ENCODE measurements around the gene TFAP2A.

TFAP2A gene

GRCh38 chr6:10382728-10383330, 32.0 kb downstream of the TFAP2A start:
- no peak for DNase-seq (ENCODE audit: low spot score)

GRCh38 chr6:10382322-10382721, 32.6 kb downstream of the TFAP2A start:
- no peak for DNase-seq (ENCODE audit: low spot score)

DNA sequence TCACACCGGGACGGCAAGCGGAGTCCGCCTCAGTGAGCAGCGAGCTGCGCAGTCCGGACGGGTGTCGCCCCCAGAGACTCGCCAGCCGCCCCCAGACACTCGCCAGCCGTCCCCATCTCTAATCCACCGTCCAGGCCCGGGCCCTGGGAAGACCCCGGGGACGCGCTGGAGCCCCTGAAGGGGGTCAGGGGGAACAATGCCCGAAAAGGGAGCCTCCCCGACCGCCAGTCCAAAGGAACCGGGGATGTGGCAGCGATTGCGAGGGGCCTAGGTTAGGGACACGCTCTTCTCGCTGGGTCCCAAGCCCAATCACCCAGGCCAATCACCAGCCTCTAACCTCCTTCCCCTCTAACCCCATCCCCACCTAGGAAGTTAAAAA, 33.1 kb downstream of the TFAP2A start:
- DNase-seq (ENCODE audit: low spot score) = no peak

GRCh38 chr6:10381133-10381829, 33.6 kb downstream of the TFAP2A start:
- DNase-seq (ENCODE audit: low spot score) = no peak

- no peak for DNase-seq (ENCODE audit: low spot score)
Observed at GRCh38 chr6:10375391-10375969, 39.4 kb downstream of the TFAP2A start.

DNA sequence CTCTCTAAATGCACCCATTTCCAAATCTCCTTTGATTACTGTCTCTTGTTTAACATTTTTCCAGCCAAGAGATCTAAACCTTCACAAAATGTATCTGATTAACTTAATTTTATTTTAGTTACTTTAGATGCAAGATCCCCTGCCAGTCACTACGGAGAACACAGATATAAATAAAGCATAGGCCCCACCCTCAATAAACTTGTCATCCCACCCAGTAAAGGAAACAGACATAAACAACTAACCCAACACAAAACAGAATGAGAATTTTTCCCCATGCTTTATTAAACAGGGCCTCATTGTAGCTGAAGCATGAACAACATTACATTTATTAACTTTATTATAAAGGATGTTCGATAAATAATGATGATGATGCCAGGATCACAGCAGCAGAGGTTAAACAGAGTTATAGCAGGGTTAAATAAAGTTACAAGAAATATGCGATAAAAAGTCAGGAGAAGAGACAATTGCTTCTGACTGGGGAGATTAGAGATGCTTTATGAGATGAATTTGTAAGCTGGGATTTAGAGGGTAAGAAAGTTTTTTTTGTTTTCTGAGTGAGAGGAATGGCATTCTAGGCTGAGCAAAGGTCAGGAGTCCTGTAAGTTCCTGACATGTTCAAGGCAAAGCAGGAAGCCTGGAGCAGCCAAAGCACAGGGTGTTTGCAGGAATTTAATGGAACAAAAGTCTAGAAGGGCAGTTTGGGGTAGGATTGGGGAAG, 41.1 kb downstream of the TFAP2A start:
- no peak for DNase-seq (ENCODE audit: low spot score)

GRCh38 chr6:10369896-10370295, 45.0 kb downstream of the TFAP2A start:
- DNase-seq (ENCODE audit: low spot score) = no peak

DNA sequence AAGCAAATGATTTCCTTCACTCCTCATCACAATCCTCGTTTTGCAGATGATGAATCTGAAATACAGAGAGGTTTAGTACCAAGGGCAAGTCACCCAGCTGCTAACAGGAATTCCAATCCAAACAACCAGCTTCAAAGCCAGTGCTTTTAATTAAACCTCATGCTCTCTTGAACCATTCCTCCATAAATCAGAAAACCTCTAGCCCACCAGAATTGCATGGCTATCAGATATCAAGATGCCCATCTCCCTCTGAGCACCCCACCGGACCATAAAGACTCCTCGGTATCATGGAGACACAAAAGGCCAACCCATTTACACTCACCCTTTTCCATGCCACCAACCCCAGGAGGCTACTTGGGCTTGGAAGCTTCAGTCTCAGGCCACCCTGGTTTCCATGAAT, 46.0 kb downstream of the TFAP2A start:
- no peak for DNase-seq (ENCODE audit: low spot score)

DNA sequence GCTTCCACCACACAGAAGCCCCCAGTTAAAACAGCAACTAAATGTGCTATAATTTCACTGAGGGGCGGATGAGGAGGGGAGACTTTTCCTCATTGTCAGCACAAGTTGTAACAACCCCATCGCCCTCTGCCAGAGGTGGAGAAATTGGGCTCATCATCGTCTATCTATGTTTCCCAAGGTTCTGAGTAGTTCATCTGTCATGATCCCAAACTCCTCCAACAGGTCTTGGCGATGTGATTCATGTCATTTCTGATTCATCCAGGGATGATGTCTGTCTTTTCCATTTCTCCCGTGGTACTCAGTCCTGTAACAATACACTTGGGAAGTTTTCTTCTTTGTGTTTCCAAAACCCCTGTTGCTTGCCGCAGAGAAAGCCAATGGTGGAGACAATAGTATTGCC, 51.0 kb downstream of the TFAP2A start:
- no peak for DNase-seq (ENCODE audit: low spot score)

GRCh38 chr6:10362300-10362699, 52.6 kb downstream of the TFAP2A start:
- DNase-seq (ENCODE audit: low spot score) = no peak

GRCh38 chr6:10361428-10361827, 53.4 kb downstream of the TFAP2A start:
- DNase-seq (ENCODE audit: low spot score) = no peak

GRCh38 chr6:10359581-10359980, 55.3 kb downstream of the TFAP2A start:
- no peak for DNase-seq (ENCODE audit: low spot score)

- no peak for DNase-seq (ENCODE audit: low spot score)
Observed at GRCh38 chr6:10355115-10355702, 59.7 kb downstream of the TFAP2A start.

GRCh38 chr6:10351791-10352190, 63.1 kb downstream of the TFAP2A start:
- DNase-seq (ENCODE audit: low spot score) = no peak

GRCh38 chr6:10350720-10351119, 64.2 kb downstream of the TFAP2A start:
- DNase-seq (ENCODE audit: low spot score) = no peak

DNA sequence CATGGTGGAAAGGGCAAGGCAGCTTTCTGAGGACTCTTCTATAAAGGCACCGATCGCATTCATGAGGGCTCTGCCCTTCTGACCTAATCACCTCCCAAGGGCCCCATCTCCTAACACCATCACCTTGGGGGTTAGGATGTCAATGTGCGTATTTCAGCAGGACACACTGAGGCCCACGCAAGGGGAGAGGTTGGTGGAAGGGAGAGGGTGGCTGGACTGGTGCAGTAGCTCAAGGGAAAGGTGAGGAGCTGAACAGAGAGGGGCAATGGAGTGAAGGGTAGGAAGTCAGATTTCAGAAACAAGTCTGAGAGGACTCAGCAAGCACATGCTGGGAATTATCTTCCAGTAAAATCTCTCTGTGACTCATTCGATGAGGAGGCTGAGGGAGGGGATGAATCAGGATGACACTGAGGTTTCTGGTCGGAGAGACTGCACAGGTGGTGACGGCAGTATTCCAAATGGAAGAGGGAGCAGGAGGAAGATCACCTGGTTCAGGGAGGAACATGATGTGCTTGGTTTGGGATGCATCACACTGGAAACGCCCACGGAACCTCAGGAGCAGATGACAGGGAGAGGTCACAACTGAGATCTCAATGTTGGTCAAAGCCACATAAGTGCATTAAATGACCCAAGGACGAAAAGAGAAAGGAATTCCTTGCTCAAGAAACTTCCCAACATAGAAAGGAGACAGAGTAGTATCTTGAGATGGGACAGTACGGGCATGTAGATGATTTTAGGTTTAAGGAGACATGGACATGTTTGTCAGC, 67.1 kb downstream of the TFAP2A start:
- no peak for DNase-seq (ENCODE audit: low spot score)
